HepG2 (cell line): ENCODE data around the gene NEU1. TPM values are rescaled to one million over a fixed set of nuclear protein-coding genes. Genes with fewer than 3 reads are reported as not detected.

ENCODE experiments used
- ATAC-seq: fragments of 200-7000 bp; cut with Tn5 transposase; 3 replicates; pipeline ENCODE4 v1.9.1; 2020; ENCODE audit warnings: mild to moderate bottlenecking, moderate library complexity
- BruUV-seq: library from RNA; stranded (reverse); fragments of 400-500 nt; replicated peaks from 2 replicates; lab custom pipeline; 2021; lab: Mats Ljungman, UMichigan
- CTCF ChIA-PET: fragments of 300-600 bp; formaldehyde crosslinking; extraction: SDS; loops from one replicate; lab custom pipeline; 2021; ENCODE audit warnings: low total read pairs, inconsistent platforms, low intra/inter-chr PET ratio; lab: Yijun Ruan, JAX
- POLR2A ChIA-PET: fragments of 350-600 bp; sonication (Branson Sonifier 250); formaldehyde crosslinking; loops from one replicate; lab custom pipeline; 2020; ENCODE audit warnings: antibody characterized with exemption, inconsistent platforms; lab: Yijun Ruan, JAX
- DNase-seq: peaks from one replicate; pipeline ENCODE4 v3.0.0-alpha.2; 2015; ENCODE audit warnings: low spot score
- FAIRE-seq: peaks from 3 replicates; lab custom pipeline; 2011; peaks lifted over from hg19 to GRCh38; lab: Jason Lieb, UNC
- H2AFZ ChIP-seq: one replicate; pipeline ENCODE4 v1.6.1; 2011; ENCODE audit warnings: low read length, inconsistent platforms
- H3K27ac ChIP-seq: fragments of 300-600 bp; 3 replicates; pipeline ENCODE4 v1.8.0; 2011; ENCODE audit warnings: mixed run types, mild to moderate bottlenecking, mixed read lengths, low read length, inconsistent platforms; ENCODE audit not compliant: insufficient read depth; ENCODE audit errors: extremely low read length
- H3K27me3 ChIP-seq, 2 experiments: fragments of 200-600 bp in 1 of 2; 2 replicates in 1 of 2; 3 replicates in 1 of 2; pipeline versions ENCODE4 v1.6.0 to v1.8.0; 2011; ENCODE audit warnings: low read length in 2 of 2, mild to moderate bottlenecking in 2 of 2, moderate library complexity in 2 of 2, inconsistent platforms in 1 of 2; ENCODE audit not compliant: insufficient read depth in 2 of 2, control insufficient read depth in 1 of 2
- H3K36me3 ChIP-seq, 2 experiments: fragments of 200-600 bp in 1 of 2; replicated peaks in 1 of 2; 2 replicates in 1 of 2; 3 replicates in 1 of 2; pipeline versions ENCODE4 v1.5.1 to v1.8.0; 2011; ENCODE audit warnings: low read length in 2 of 2, inconsistent platforms in 1 of 2; ENCODE audit not compliant: insufficient read depth in 2 of 2, control insufficient read depth in 1 of 2
- H3K4me1 ChIP-seq: 2 replicates; pipeline ENCODE4 v1.5.1; 2012; ENCODE audit warnings: low read length, inconsistent platforms; ENCODE audit not compliant: insufficient read depth
- H3K4me2 ChIP-seq: 2 replicates; pipeline ENCODE4 v1.6.0; 2011; ENCODE audit warnings: low read depth, low read length, inconsistent platforms
- H3K4me3 ChIP-seq, 3 experiments: fragments of 200-600 bp in 1 of 3; sonication (generic), shearing (Covaris generic) in 1 of 3; replicated peaks in 1 of 3; 2 replicates each; pipeline ENCODE4 v1.5.1; 2011 to 2016; ENCODE audit warnings: low read length in 3 of 3, inconsistent platforms in 2 of 3, low read depth in 2 of 3, mild to moderate bottlenecking in 2 of 3, control low read depth in 1 of 3, mixed read lengths in 1 of 3; ENCODE audit not compliant: insufficient read depth in 1 of 3
- H3K79me2 ChIP-seq: one replicate; pipeline ENCODE4 v1.6.1; 2011; ENCODE audit warnings: low read length, inconsistent platforms; ENCODE audit not compliant: insufficient read depth
- H3K9ac ChIP-seq: 2 replicates; pipeline ENCODE4 v1.6.0; 2011; ENCODE audit warnings: mild to moderate bottlenecking, low read depth, low read length, inconsistent platforms; ENCODE audit not compliant: insufficient read depth
- H3K9me3 ChIP-seq: 2 replicates; pipeline ENCODE4 v1.5.1; 2012; ENCODE audit warnings: mild to moderate bottlenecking, low read length
- H4K20me1 ChIP-seq: 2 replicates; pipeline ENCODE4 v1.6.0; 2011; ENCODE audit warnings: inconsistent platforms, mild to moderate bottlenecking, low read length, moderate library complexity; ENCODE audit not compliant: insufficient read depth
- EZH2 ChIP-seq: conservative IDR thresholded peaks from 2 replicates; pipeline ENCODE4 v1.6.1; 2012; ENCODE audit warnings: mild to moderate bottlenecking, low read depth, low read length, moderate library complexity
- GPN1 ChIP-seq: sonication (generic); formaldehyde crosslinking; IDR thresholded peaks from 2 replicates; pipeline ENCODE4 v1.5.1; 2020; ENCODE audit warnings: missing genetic modification reagents, borderline replicate concordance
- HNF1A ChIP-seq, 2 experiments: sonication (generic) in 1 of 2; formaldehyde crosslinking in 1 of 2; IDR thresholded peaks; 2 replicates each; pipeline versions ENCODE4 v1.4.0 to v1.6.1; 2016 to 2020; ENCODE audit warnings: borderline replicate concordance in 1 of 2, low read depth in 1 of 2, mild to moderate bottlenecking in 1 of 2, missing genetic modification reagents in 1 of 2
- HNRNPK ChIP-seq: fragments of 200-400 bp; formaldehyde crosslinking; IDR thresholded peaks from 2 replicates; pipeline ENCODE4 v1.6.1; 2018; ENCODE audit warnings: low read length, low read depth, moderate library complexity, mild to moderate bottlenecking; ENCODE audit not compliant: poor library complexity, severe bottlenecking
- IRF2 ChIP-seq: IDR thresholded peaks from 2 replicates; pipeline ENCODE4 v1.6.1; 2018; ENCODE audit warnings: missing genetic modification reagents, missing compliant biosample characterization
- LCORL ChIP-seq, 2 experiments: fragments of 450-650 bp in 1 of 2; sonication (generic) in 1 of 2; formaldehyde crosslinking in 1 of 2; IDR thresholded peaks; 2 replicates each; pipeline versions ENCODE4 v1.5.0 to v1.6.1; 2017 to 2020; ENCODE audit warnings: antibody characterized with exemption in 1 of 2, missing genetic modification reagents in 1 of 2
- MAF1 ChIP-seq: sonication (generic); formaldehyde crosslinking; IDR thresholded peaks from 2 replicates; pipeline ENCODE4 v1.5.0; 2020; ENCODE audit warnings: missing genetic modification reagents, borderline replicate concordance
- MEIS2 ChIP-seq: sonication (generic); formaldehyde crosslinking; IDR thresholded peaks from 2 replicates; pipeline ENCODE4 v1.9.0; 2021; ENCODE audit warnings: mild to moderate bottlenecking, missing genetic modification reagents
- NONO ChIP-seq, 2 experiments: fragments of 450-650 bp in 1 of 2; sonication (generic) in 1 of 2; formaldehyde crosslinking in 1 of 2; IDR thresholded peaks in 1 of 2; conservative IDR thresholded peaks in 1 of 2; 2 replicates each; pipeline versions ENCODE4 v1.6.1 to v1.8.0; 2017 to 2022; ENCODE audit warnings: mild to moderate bottlenecking in 1 of 2, missing genetic modification reagents in 1 of 2, moderate library complexity in 1 of 2
- PHF21A ChIP-seq: sonication (generic); formaldehyde crosslinking; IDR thresholded peaks from 2 replicates; pipeline ENCODE4 v1.5.0; 2020; ENCODE audit warnings: mild to moderate bottlenecking, missing genetic modification reagents
- STAG1 ChIP-seq: sonication (generic); formaldehyde crosslinking; IDR thresholded peaks from 2 replicates; pipeline ENCODE4 v1.4.0; 2020; ENCODE audit warnings: missing genetic modification reagents
- ZNF550 ChIP-seq: sonication (generic); formaldehyde crosslinking; IDR thresholded peaks from 2 replicates; pipeline ENCODE4 v1.4.0; 2020; ENCODE audit warnings: mild to moderate bottlenecking, missing genetic modification reagents, borderline replicate concordance
- ZNF660 ChIP-seq: sonication (generic); formaldehyde crosslinking; IDR thresholded peaks from 2 replicates; pipeline ENCODE4 v1.5.1; 2020; ENCODE audit warnings: mild to moderate bottlenecking, low read depth, missing genetic modification reagents, borderline replicate concordance
- ZNF7 ChIP-seq: IDR thresholded peaks from 2 replicates; pipeline ENCODE4 v1.6.1; 2016; ENCODE audit warnings: missing biosample characterization, missing genetic modification reagents
- WGBS: methylation state at CpG from one replicate; pipeline ENCODE4 v1.1.6; 2017; ENCODE audit warnings: low lambda C conversion rate; 5-methylcytosine and 5-hydroxymethylcytosine counted together
- in situ Hi-C: cut with HindIII; loops from 2 replicates; pipeline ENCODE4 v1.10.0; 2017; ENCODE audit warnings: low pct_unique_long_range_greater_than_20kb; ENCODE audit not compliant: extremely low pct_ligation_motif_present
- intact Hi-C: fragments of 100-400 bp; cut with micrococcal nuclease; formaldehyde crosslinking; loops from one replicate; pipeline ENCODE4 v1.10.0; 2022; ENCODE audit not compliant: unreplicated experiment
- polyA plus RNA-seq, 8 experiments: library from polyadenylated mRNA; depleted of rRNA in 3 of 8; stranded (reverse) in 7 of 8; unstranded in 1 of 8; fragments of >200 nt; fragmentation: Illumina TruSeq in 4 of 8; extraction: Trizol in 4 of 8; gene quantifications; 2 replicates each; pipeline versions ENCODE4 v1.2.1 to v1.2.3, GENCODE V29; 2011 to 2016; ENCODE audit warnings: low read depth in 4 of 8, missing spikeins in 1 of 8, mixed read lengths in 1 of 8; ENCODE audit not compliant: insufficient read depth in 1 of 8
- total RNA-seq, 5 experiments: library from RNA; depleted of rRNA; stranded (reverse); fragments of >200 nt; fragmentation: Illumina TruSeq; extraction: Trizol; gene quantifications; 2 replicates each; pipeline ENCODE4 v1.2.3, GENCODE V29; 2016; ENCODE audit warnings: low read depth in 1 of 5
- TF ChIP-seq, protein P1 (sequence below): sonication (generic); formaldehyde crosslinking; IDR thresholded peaks from 2 replicates; pipeline ENCODE4 v1.4.0; 2020; ENCODE audit warnings: missing genetic modification reagents

Gene NEU1
- total and polyA plus RNA-seq, 2 of the 13 experiments (the other 11 are each of a cell fraction or from before 2014, with no cell fraction given): 215 to 297 TPM

GRCh38 chr6:31827286-31828079 lies 35.1 kb downstream of the NEU1 start, which contains the start of gene HSPA1B (continued):
- TF ChIP-seq ZNF550 (CRISPR knock-in tag) (no peak), EZH2 (no peak), LCORL (IDR thresholded peaks at IDR 0.05) (no peak), LCORL (CRISPR knock-in tag; IDR thresholded peaks at IDR 0.05) (peak; percentile 53; the same call in 1 of the 2 replicates), PHF21A (CRISPR knock-in tag) (peak; percentile 97)

DNA sequence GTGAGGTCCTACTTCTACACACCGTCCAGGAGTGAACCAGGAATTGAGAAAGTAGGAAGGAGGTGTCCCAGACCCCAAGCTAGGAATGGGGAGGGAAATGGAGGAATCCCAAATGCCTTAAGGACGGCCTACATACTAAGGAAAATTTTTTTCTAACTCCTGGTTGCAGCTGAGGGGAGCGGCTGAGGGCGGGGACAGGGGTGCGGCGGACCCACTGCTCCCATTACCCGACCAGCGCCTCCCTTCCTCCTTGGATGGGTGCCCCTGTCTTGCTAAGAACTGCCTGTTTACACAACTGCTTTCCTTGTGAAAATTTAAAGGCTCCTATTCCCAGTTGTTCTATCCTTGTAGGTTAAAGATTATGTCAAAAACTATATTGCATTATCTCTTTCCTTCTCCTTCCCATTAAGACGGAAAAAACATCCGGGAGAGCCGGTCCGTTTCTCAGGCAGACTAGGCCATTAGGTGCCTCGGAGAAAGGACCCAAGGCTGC lies 35.8 kb downstream of the NEU1 start:
- Histone ChIP-seq H4K20me1 (peaks cover 4% of the 10 kb centered on the region), H3K9ac (peak overlapping the region; percentile 52), H3K4me1 (peaks cover 42% of the 10 kb centered on the region), H3K27ac (peak overlapping the region; percentile 48), H3K4me3 (peak overlapping the region; percentile 56 to 91 (median 59)), H3K4me2 (peak overlapping the region; percentile 81), H2AFZ (peak overlapping the region; percentile 8), H3K27me3 (no peaks in the 10 kb centered on the region; a peak in 1 of 5 replicates), H3K79me2 (peaks cover 28% of the 10 kb centered on the region), H3K36me3 (no peaks in the 10 kb centered on the region), H3K9me3 (no peaks in the 10 kb centered on the region)
- POLR2A ChIA-PET: interaction anchor here (0.6 to 3.4 kb wide), 61 partner anchors 9 to 1145 kb away, joined by 3 to 107 read pairs (median 5); partner anchors contain the start of genes ABHD16A, APOM, ATF6B and BAG6
- FAIRE-seq (no peak), ATAC-seq (no peak), DNase-seq (no peak)
- intact Hi-C loops (no loop called here), in situ Hi-C loops (no loop called here)
- BruUV-seq: TSS peak; percentile 96
- CTCF ChIA-PET: no interaction called here
- 4% methylated on average over 13 of the region's 13 CpGs for WGBS
- no peak for TF ChIP-seq ZNF7
- no peak for TF ChIP-seq NONO (IDR thresholded peaks at IDR 0.05)
- no peak for TF ChIP-seq NONO (CRISPR knock-in tag; conservative IDR thresholded peaks at IDR 0.05)
- TF ChIP-seq MEIS2 (CRISPR knock-in tag): no peak
- no peak for TF ChIP-seq STAG1 (CRISPR knock-in tag)
- no peak; the same call in 1 of the 2 replicates for TF ChIP-seq IRF2 (CRISPR knock-in tag)
- TF ChIP-seq HNF1A (IDR thresholded peaks at IDR 0.05; ENCODE audit: low read depth): no peak
- no peak; the same call in 1 of the 2 replicates for TF ChIP-seq HNF1A (CRISPR knock-in tag; IDR thresholded peaks at IDR 0.05; ENCODE audit: borderline replicate concordance)
- 0 out of 2 replicates have a peak, but pooled peaks have one; percentile 33 for TF ChIP-seq MAF1 (CRISPR knock-in tag)
- no peak for TF ChIP-seq ZNF660
- TF ChIP-seq HNRNPK: no peak
- TF ChIP-seq, protein P1, sequence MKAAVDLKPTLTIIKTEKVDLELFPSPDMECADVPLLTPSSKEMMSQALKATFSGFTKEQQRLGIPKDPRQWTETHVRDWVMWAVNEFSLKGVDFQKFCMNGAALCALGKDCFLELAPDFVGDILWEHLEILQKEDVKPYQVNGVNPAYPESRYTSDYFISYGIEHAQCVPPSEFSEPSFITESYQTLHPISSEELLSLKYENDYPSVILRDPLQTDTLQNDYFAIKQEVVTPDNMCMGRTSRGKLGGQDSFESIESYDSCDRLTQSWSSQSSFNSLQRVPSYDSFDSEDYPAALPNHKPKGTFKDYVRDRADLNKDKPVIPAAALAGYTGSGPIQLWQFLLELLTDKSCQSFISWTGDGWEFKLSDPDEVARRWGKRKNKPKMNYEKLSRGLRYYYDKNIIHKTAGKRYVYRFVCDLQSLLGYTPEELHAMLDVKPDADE (CRISPR knock-in tag): 0 out of 2 replicates have a peak, but pooled peaks have one; percentile 54
- no peak for TF ChIP-seq GPN1 (CRISPR knock-in tag)
